CD4-positive, alpha-beta T cell treated with Interleukin-6 at 100 ng/mL for 8 hours (primary cell): ENCODE measurements around the gene UNC5CL.
A peak's percentile ranks its signal among the peaks of the same experiment; 100 is the strongest.

Experiments
- DNase-seq: peaks from one replicate; pipeline ENCODE4 v3.0.0-alpha.2; 2020; ENCODE audit warnings: mixed read lengths, low spot score

Gene UNC5CL

GRCh38 chr6:41063884-41064285 is 24.9 kb upstream of the UNC5CL start:
- DNase-seq = no peak

- no peak for DNase-seq
Measured at GRCh38 chr6:41062056-41062455, 23.0 kb upstream of the UNC5CL start.

- no peak for DNase-seq
Measured at GRCh38 chr6:41061196-41061726, 22.2 kb upstream of the UNC5CL start.

GRCh38 chr6:41059556-41059955 is 20.5 kb upstream of the UNC5CL start:
- DNase-seq = no peak

- DNase-seq = no peak
Measured at GRCh38 chr6:41058783-41059181, 19.8 kb upstream of the UNC5CL start.

- DNase-seq = no peak
Measured at GRCh38 chr6:41056768-41057490, 17.9 kb upstream of the UNC5CL start.

- no peak for DNase-seq
Measured at GRCh38 chr6:41055149-41055548, 16.1 kb upstream of the UNC5CL start.

- no peak for DNase-seq
Measured at GRCh38 chr6:41054511-41054910, 15.5 kb upstream of the UNC5CL start.

GRCh38 chr6:41053041-41053440 is 14.0 kb upstream of the UNC5CL start, which contains the start of gene APOBEC2:
Gene APOBEC2, plus strand, starts transcription at chr6:41053202. Its CDS starts 146 bp downstream, at chr6:41053348.
- no peak for DNase-seq

GRCh38 chr6:41051873-41052272 is 12.9 kb upstream of the UNC5CL start:
- peak; percentile 3 for DNase-seq

- no peak for DNase-seq
Measured at GRCh38 chr6:41050536-41050935, 11.5 kb upstream of the UNC5CL start.

- DNase-seq = no peak
Measured at GRCh38 chr6:41049955-41050354, 10.9 kb upstream of the UNC5CL start.

- DNase-seq = no peak
Measured at GRCh38 chr6:41049521-41049920, 10.5 kb upstream of the UNC5CL start.

GRCh38 chr6:41047745-41048732 is 9.0 kb upstream of the UNC5CL start:
- no peak for DNase-seq

GRCh38 chr6:41047306-41047705 is 8.3 kb upstream of the UNC5CL start:
- DNase-seq = no peak

- DNase-seq = no peak
Measured at GRCh38 chr6:41046084-41046483, 7.1 kb upstream of the UNC5CL start.

GRCh38 chr6:41045664-41046063 is 6.6 kb upstream of the UNC5CL start:
- DNase-seq = no peak

- DNase-seq = no peak
Measured at GRCh38 chr6:41043151-41043550, 4.1 kb upstream of the UNC5CL start.

- DNase-seq = no peak
Measured at GRCh38 chr6:41042226-41043055, 3.4 kb upstream of the UNC5CL start, which contains the start of gene TSPO2. Gene TSPO2, plus strand, starts transcription at chr6:41042467. Its CDS starts 519 bp downstream, at chr6:41042986.

- DNase-seq = no peak
Measured at GRCh38 chr6:41040940-41041536, 2.0 kb upstream of the UNC5CL start.
